Transverse colon (tissue), 3 donors: ENCODE data around the gene PBX1.

Experiments
- EP300 ChIP-seq: sonication (generic); formaldehyde crosslinking; IDR thresholded peaks from one replicate; pipeline ENCODE4 v1.6.1; 2017; ENCODE audit warnings: antibody characterized with exemption, low read depth
- POLR2A ChIP-seq: fragments of 450-650 bp; IDR thresholded peaks from one replicate; pipeline ENCODE4 v1.6.1; 2016; ENCODE audit warnings: antibody characterized with exemption, mild to moderate bottlenecking, moderate library complexity
- TF ChIP-seq, protein P1 (sequence below), 5 experiments: fragments of 200-600 bp in 3 of 5; fragments of 450-650 bp in 2 of 5; sonication (generic) in 3 of 5; IDR thresholded peaks; 1 replicate in 2 of 5; 2 replicates in 3 of 5; pipeline ENCODE4 v1.5.1; 2016 to 2017; ENCODE audit warnings: antibody characterized with exemption in 5 of 5, inconsistent platforms in 3 of 5, mild to moderate bottlenecking in 2 of 5, moderate library complexity in 1 of 5

DNA sequence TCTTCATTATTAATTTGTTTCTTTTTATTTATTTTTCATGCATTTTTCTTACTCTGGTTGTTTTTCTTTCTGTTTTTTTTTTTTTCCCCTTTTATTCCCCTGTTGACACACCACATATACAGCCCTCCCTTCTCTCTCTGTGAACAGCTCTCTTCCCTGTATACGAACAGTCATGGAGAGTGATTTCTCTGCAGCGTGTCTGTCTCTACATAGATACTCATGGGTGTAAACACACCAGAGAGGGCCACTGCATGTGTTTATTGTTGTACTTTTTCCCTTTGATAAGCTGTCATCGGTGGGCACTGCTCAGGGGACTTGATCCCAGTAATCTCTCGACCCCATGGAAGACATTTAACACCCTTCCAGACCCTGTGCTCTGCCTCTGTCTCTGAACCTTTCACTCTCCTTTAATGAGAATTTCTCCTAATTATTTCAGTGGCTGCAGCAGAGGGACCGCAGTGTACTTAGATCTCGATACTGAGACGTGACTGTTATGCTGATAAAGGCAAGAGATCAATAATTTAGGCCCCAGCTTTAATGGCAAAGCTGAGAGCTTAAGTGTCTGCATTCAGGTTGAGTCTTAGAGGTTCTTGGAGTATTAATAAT lies 113.1 kb downstream of the PBX1 start:
- TF ChIP-seq EP300 (no peak), POLR2A (no peak)
- TF ChIP-seq, protein P1, sequence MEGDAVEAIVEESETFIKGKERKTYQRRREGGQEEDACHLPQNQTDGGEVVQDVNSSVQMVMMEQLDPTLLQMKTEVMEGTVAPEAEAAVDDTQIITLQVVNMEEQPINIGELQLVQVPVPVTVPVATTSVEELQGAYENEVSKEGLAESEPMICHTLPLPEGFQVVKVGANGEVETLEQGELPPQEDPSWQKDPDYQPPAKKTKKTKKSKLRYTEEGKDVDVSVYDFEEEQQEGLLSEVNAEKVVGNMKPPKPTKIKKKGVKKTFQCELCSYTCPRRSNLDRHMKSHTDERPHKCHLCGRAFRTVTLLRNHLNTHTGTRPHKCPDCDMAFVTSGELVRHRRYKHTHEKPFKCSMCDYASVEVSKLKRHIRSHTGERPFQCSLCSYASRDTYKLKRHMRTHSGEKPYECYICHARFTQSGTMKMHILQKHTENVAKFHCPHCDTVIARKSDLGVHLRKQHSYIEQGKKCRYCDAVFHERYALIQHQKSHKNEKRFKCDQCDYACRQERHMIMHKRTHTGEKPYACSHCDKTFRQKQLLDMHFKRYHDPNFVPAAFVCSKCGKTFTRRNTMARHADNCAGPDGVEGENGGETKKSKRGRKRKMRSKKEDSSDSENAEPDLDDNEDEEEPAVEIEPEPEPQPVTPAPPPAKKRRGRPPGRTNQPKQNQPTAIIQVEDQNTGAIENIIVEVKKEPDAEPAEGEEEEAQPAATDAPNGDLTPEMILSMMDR (IDR thresholded peaks at IDR 0.05): no peak
